GM21717 (cell line): ENCODE data around the gene ATP2C1.
"Not testable (repeated sequence)": the region's sequence is repeated elsewhere in the genome, so short reads cannot be mapped to it uniquely, and the experiment has no call there.

Experiments
- ATAC-seq: cut with Tn5 transposase; IDR thresholded peaks from one replicate; pipeline ENCODE4 v1.9.1; 2021; ENCODE audit warnings: mild to moderate bottlenecking, moderate library complexity; ENCODE audit not compliant: unreplicated experiment

ATP2C1 gene, protein sequence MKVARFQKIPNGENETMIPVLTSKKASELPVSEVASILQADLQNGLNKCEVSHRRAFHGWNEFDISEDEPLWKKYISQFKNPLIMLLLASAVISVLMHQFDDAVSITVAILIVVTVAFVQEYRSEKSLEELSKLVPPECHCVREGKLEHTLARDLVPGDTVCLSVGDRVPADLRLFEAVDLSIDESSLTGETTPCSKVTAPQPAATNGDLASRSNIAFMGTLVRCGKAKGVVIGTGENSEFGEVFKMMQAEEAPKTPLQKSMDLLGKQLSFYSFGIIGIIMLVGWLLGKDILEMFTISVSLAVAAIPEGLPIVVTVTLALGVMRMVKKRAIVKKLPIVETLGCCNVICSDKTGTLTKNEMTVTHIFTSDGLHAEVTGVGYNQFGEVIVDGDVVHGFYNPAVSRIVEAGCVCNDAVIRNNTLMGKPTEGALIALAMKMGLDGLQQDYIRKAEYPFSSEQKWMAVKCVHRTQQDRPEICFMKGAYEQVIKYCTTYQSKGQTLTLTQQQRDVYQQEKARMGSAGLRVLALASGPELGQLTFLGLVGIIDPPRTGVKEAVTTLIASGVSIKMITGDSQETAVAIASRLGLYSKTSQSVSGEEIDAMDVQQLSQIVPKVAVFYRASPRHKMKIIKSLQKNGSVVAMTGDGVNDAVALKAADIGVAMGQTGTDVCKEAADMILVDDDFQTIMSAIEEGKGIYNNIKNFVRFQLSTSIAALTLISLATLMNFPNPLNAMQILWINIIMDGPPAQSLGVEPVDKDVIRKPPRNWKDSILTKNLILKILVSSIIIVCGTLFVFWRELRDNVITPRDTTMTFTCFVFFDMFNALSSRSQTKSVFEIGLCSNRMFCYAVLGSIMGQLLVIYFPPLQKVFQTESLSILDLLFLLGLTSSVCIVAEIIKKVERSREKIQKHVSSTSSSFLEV

DNA sequence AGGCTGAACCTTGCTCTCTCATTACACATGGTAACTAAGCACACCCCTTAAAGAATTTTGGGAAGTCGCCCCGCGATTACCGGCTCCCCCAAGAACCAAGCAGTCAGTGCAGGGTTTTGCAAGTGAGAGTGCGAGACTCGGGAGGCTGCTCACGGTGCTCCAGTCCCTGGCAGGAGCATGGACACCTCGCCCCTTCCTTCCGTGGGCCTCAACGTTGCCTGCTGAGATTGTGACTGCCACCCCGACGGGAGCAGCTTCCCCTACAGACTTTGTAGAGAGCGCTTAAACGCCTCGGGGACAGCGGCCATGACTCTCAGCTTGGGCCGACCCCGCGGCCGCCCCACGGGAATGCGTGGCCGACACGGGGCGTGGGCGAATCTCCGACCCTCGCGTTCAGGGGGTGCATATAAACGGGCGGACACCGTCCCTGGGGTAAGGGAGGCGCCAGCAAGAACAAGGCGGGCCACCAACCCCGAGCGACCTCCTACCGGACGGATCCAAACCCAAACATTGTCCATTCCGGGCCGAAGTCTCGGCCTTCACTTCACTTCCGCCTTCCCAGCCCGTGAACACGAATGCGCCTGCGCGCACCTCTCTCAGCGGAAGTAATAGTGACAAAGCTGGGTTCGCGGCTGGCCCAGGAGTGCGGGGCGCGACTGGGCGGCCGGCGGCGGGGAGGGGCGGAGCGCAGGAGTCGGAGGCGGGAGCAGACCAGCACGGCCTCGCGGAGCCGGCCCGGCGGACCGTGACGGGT lies at the start of gene ATP2C1:
Gene ATP2C1 (plus strand): TSS at position 709 of the 754 bp plus-strand sequence. CDS start 686 bp downstream, outside the sequence.
- ATAC-seq = peak; percentile 92

DNA sequence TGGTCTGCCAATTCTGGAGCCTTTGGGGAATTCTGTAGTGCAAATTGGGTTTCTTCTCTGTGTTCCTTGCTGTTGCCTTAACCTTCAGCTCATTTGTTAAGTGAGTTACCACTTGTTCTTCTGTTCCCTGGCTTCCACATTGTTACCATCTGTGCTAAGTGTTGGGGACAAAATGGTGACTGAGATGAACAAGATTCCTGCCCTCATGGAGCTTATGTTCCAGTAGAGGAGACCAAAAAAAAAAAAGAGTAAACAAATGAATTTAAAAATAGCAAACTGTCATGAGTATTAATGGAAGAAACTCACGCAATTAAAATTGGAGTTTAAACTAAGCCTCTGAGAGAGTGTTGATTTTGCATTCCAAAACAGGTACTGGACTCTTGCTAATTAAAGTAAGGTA lies 49.4 kb upstream of the ATP2C1 start:
- no peak for ATAC-seq

DNA sequence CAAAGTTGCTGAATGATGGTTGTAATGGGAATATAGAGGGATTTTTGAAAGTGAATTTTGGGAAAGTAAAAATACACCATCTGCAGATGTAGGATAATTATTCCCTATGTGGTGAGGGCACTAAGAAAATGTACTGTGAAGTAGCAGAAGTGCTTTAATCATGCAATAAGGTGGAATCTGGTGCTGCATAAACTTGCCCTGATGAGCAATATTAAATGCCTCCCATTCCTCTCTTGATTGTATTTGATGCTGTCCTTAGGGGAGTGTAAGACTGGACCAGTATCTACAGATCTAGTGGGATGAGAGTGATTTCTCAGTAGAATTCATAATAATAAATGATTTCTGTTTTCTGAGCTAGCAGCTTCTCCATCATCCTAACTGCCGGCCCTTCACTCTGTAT lies 47.7 kb upstream of the ATP2C1 start:
- no peak for ATAC-seq

DNA sequence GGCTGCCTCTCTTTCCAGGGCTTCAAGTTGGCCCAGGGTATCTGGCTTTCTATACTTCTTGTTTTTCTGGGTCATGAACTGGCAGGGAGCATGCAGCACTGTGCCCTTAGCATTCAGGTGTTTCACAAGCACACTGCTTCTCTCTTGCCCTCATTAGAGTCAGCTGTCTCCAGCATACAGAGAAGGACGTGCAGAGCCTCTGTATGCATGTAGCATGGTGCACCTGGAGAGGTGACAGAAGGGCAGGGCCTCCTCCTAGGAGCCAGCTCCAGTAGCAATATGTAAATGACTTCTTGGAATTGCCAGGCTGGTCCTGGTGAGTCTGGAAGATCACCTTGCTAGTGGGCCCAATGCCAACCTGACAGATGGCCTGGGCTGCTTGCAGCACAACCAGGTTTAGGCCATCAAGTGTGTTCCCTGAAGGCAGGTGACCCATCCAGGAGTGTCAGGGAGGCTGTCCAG lies 44.8 kb upstream of the ATP2C1 start:
- no peak for ATAC-seq

DNA sequence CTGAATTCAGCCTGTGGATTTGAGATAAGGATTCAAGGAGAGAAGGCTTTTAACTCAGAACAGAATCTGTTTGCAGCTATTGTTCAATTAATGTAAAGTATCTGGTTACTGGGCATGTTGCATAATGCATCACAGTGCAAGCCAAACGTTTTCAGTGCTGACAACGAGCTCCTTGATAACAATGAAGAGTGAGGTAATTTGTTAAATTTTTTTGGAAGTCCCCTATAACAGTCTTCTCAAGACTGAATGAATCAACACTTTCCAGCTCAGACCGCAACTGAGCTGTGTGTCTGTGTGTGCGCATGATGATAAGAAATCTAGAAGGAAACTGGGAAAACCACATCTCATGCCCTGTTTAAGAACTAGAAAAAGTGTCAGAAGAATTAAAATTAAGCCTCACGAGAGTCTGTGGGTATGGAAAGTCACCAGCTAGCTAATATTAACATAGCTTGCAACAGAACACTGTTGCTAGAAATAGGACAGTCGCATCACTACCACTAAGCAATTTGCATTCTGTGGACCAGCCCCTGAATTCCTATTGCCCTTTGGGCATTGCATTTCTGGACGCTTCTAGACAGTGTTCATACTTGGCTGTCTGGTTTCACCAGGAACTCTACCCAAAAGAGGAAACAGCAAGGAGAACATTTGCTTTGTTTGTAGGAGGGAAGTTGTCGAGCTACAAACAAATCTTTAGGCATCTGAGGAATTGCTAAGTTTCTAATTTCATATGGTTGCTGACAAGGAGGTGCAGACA lies 43.7 kb upstream of the ATP2C1 start:
- ATAC-seq = peak; percentile 78

DNA sequence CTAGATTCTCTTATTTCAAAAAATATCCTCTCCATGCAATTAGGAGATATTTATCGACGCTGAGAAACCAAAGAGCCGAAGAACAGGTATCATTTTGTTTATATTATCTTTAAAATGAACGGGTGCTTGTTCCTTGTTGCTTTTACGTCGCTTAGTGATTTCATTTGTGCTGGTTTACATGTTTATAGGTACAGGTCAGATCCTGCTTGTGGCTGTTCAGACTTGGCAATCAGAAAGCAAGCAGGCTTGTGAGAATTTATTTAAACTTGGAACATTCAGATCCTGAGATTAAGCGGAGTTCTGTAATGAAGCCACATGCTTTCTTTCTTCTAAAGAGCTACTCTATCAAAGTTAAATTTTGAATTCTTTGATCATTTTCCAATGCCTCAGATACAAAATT lies 43.0 kb upstream of the ATP2C1 start:
- no peak for ATAC-seq

DNA sequence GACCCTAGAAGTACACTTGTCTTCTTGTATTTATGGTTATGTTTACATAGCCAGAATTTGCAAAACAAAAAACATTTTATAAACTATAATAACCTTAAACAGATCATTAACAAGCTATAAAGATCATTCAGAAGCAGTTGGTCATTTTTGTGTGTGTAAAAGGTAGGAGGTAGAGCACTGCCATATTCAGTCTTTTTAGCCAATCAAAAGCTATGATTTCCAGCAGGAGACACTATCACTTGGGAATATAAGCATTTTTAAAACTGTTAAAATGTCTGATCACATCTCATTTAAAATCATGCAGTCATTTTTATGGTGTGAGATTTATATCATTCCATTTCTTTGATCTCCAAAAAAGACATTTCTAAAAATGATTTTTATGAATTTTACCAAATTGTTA lies 42.6 kb upstream of the ATP2C1 start:
- ATAC-seq = no peak

DNA sequence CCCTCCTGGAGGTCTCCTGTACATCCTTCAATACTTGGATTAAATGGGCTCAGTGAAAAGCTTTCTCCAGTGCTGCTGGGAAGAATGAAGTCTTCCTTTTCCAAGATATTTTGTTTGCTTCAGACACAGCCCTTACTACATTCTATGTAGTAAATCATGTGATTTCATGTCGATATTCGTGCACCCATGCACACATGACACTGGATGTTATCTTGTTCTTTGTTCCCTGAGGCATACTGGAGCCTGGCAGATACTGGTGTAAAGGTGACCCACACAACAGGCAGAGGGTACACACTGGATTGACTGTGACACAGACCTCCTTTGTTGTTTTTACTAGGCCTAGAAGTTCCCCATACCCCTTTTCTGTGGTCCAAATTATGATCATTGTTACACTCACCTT lies 40.3 kb upstream of the ATP2C1 start:
- ATAC-seq = no peak

DNA sequence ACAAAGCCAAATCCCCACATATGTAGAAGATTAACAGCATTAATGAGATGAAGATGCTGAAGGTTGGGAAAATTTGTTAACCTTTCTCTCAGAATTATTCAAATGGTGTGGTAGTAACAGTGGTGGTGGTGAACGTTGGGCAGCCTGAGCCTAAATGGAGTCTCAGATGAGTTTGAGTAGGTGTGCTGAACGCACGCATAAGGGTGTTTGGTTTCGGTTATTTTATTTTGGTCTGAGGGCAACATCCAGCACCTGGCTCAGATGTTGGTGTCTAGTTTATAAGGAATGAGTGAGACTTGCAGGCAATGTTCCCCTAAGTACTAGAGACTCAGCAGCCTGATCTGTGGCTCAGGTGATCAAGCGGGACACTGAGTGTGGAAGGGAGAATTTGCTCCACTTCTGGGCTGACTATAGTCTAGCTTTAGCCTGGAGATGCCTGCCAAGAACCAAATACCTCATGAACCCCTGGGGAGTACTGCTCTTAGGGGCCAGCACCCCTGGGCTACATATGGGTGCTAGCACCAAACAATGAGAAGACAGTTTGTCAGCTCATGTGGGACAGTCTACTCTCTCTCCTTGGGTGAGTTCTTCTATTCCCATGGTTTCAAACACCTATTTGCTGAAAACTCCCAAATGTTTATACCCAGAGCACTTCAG lies 39.5 kb upstream of the ATP2C1 start:
- peak; percentile 42 for ATAC-seq

DNA sequence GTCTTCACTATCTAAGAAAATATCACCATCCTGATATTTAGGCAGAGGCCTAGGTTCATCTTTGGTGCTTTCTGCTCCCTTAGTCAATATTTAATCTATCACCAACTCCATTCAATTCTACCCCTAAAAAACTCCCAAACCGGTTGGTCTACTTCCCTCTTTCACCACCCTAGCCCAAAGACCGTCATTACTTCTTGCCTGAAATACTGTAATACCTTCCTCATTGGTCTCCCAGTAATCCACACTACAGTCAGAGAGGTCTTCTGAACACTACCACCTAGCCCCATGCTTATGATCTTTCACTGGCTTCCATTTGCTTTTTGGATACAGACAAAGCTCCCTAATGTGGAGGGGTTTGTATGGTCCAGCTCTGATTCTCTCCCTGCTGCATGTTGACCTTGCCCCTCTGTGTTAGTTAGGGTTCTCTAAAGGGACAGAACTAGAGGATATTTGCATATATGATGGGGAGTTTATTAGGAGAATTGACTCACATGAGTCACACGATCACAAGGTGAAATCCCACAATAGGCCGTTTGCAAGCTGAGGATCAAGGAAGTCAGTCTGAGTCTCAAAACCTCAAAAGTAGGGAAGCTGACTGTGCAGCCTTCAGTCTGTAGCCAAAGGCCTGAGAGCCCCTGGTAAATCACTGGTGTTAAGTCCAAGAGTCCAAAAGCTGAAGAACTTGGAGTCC lies 36.4 kb upstream of the ATP2C1 start:
- ATAC-seq = no peak

DNA sequence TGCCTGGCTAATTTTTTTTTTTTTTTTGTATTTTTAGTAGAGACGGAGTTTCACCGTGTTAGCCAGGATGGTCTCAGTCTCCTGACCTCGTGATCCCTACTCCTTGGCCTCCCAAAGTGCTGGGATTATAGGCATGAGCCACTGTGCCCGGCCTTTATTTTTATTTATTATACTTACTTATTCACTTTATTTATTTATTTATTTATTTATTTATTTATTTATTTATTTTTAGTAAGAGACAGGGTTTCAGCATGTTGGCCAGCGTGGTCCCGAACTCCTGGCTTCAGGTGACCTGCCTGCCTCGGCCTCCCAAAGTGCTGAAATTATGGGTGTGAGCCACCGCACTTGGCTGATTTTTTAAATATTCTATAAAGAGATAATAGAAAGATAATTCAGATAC lies 31.8 kb upstream of the ATP2C1 start:
- not testable (repeated sequence) for ATAC-seq

DNA sequence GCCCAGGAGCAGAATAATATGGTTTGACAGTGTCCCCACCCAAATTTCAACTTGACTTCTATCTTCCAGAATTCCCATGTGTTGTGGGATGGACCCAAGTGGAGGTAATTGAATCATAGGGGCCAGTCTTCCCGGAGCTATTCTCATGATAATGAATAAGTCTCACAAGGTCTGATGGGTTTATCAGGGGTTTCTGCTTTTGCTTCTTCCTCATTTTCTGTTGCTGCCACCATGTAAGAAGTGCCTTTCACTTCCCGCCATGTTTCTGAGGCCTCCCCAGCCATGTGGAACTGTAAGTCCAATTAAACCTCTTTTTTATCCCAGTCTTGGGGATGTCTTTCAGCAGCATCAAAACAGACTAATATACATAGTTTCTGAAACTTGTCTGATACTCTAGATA lies 28.4 kb upstream of the ATP2C1 start:
- no peak for ATAC-seq

DNA sequence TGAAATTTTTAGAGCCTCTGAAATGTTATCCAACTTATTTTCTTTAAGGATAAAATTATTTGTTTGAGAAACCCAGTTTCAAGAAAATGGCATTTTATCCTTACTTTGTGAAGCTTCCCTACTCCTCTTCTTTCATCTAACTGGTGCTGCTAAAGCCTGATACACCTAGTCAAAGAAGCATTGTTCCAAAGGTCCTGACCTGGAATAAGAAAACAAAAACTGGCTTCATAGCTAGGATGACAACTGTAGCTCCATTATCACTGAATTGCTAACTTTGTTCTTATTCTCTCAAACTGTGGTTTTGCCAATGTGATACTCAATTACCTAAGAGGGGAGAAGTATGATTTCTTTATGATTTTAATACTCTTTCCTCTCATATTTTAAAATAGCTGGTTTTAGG lies 27.6 kb upstream of the ATP2C1 start:
- ATAC-seq = no peak

DNA sequence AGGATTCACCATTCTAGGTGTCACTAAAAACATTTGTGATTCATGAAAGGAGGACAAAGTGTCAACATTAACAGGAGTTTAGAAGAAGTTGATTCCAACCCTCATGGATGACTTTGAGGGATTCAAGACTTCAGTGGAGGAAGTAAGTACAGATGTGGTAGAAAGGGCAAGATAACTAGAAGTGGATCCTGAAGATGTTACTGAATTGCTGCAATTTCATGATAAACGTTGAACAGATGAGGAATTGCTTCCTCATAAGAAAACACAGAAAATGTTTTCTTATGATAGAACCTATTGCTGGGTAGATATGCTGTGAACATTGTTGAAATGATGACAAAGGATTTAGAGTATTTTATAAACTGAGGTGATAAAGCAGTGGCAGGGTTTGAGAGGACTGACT lies 23.5 kb upstream of the ATP2C1 start:
- ATAC-seq = no peak

DNA sequence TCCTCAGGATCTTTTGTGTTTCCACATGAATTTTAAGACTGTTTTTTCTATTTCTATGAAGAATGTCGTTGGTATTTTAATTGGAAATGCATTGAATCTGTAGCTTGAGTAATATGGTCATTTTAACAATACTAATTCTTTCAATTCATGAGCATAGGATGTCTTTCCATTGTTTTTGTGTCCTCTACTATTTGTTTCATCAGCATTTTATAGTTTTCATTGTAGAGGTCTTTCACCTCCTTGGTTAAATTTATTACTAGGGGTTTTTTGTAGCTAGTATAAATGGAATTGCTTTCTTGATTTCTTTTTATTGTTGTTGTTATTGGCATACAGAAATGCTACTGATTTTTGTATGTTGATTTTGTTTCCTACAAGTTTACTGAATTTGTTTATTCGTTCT lies 17.3 kb upstream of the ATP2C1 start:
- no peak for ATAC-seq

DNA sequence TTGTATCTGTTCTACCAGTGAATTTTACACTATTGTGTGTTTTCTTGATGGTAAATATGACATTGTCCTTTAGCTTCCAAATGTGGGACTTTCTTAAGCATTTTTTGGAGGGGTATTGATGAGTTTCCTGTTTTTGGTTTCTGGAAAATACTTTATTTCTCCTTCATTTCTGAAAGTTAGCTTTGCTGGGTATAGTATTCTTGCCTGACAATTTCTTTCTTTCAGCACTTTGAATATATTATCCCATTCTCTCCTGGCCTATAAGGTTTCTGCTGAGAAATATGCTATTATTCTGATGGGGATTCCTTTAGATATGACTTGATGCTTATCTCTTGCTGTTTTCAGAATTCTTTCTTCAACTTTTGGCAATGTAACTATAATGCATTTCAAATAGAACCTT lies 15.4 kb upstream of the ATP2C1 start:
- ATAC-seq = no peak

DNA sequence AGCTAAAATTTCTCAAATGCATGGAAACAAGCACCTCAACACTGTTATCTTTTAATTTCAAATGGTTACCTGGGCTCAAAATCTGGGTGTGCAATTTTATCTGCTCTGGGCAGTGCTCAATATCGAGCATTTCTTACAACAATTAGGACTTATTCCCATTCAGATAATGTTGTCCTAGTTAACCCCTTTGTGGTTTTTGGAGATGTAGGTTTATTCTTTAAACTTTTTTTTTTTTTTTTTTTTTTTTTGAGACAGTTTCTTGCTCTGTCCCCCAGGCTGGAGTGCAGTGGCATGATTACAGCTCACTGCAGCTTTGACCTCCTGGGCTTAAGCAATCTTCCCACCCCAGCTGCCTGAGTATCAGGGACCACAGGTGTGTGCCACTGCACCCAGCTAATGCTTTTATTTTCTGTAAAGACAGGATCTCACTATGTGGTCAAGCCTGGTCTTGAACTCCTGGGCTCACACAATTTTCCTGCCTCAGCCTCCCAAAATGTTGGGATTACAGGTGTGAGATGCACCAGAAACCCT lies 4.4 kb upstream of the ATP2C1 start:
- ATAC-seq = no peak

DNA sequence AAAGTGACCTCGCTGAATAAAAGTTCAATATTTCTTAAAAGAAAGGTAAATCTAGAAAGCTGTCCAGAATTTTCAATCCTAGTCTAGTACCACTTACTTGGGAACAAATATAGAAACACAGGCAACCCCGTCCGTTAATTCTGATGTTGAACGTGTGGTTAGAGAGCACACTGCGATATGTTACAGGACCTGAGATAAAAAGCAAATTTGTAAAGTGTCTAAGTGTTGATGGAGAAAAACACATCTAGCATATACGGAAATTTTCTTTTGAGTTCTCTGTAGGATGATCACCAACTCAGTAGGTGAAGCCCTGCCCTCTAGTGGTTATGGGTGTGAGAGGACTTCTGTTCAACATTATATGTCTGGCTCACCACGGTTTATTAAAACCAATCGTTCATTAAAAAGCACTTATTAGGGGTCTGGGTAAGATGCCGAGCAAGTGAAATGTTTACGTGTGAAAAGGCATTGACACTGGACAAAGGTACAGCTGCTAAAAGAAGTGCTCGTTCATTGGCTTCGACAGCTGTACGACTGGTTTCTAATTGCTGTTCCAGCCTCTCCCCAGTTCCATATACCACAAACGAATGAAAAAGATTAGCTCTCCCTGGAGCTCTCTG lies 1.0 kb upstream of the ATP2C1 start:
- peak; percentile 43 for ATAC-seq
